ENCODE measurements around the gene ZNF165.
A peak's percentile ranks its signal among the peaks of the same experiment; 100 is the strongest.
"Not testable (repeated sequence)": the region's sequence is repeated elsewhere in the genome, so short reads cannot be mapped to it uniquely, and the experiment has no call there.

ZNF165 gene

DNA sequence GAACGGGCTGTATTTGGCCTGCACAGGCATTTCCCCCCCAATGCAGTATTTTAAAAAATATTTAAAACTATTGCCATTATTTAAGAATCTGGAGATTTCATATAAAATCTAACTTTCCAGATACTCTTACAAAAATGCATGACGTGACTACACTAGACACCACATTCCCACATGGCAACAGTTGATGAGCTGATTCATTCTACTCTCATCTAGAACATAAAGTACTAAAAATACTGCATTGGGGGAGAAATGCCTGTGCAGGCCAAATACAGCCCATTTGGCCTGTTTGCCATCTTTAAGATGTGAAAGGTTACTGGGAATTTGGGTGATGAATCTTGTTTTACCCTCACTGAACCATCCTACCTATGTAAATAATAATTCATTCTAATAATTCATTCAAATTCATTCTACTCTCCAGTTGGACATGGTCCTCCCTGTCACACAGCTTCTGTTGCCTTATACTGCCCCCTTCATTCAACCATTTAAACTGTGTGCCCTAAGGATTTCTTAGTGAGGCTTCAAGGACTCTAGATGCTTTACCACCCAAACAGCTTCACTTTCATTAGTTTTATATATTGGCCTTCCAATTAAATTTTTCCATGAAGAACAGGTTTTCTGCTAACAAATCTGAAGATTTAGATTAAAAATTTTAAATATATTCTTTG, 37.1 kb downstream of the ZNF165 start:
- no peak for DNase-seq (ENCODE audit: low read depth, low spot score)
- H3K4me3 ChIP-seq (ENCODE audit: low read length): no peak overlapping the region

DNA sequence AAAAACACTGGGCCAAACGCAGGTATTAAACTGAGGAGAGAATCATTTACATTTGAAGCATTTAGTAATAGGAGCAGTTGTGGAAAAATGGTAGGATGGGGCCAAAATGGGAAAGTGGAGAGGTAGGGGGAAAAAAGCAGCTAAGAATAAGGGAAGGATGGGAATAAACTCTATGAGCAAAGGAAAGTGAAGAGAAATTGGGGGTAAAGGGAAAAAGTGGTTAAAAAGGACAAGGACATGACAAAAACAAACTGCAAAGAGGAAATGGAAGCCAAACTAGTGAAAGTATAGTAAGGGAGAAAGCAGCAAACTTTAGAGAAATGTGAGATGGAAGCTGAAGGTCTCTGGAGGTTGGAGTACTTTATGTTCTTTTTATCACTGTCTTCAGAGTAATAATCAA, 37.8 kb downstream of the ZNF165 start:
- no peak for DNase-seq (ENCODE audit: low read depth, low spot score)

DNA sequence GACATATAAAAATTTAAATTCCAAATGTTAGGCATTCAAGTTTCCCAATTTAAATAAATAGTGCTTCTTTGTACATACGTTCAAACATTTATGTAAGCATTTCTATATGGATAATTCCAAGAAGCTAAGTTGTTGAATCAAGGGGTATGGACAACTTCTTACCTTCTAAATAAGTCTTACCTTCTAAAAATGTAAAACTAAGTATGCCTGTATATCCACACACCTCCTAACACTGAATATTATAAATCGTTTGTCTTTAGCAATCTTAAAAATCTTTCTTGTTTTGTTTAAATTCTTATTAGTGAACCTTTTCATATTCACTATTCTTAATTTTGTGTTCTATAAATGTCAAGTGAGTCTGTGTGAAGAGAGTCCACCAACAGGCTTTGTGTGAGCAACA, 41.5 kb downstream of the ZNF165 start:
- DNase-seq (ENCODE audit: low read depth, low spot score): no peak
- H3K4me3 ChIP-seq (ENCODE audit: low read length): no peak overlapping the region

More for the DNA sequence above, 37.8 kb downstream of the ZNF165 start:
- no peak overlapping the region for H3K4me3 ChIP-seq (ENCODE audit: low read length)

DNA sequence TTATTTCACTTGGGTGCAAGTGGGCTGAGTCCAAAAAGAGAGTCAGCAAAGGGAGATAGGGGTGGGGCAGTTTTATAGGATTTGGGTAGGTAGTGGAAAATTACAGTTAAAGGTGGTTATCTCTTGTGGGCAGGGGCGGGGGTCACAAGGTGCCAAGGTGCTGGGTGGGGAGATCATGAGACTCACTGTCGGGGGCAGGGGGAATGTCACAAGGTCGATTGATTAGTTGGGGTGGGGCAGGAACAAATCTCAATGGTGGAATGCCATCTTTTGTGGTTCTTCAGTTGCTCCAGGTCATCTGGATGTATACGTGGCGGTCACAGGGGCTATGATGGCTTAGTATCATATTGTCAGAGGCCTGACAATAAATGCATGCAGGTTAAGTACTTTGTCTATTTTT, 41.9 kb downstream of the ZNF165 start:
- not testable (repeated sequence) for DNase-seq (ENCODE audit: low read depth, low spot score); H3K4me3 ChIP-seq (ENCODE audit: low read length)

GRCh38 chr6:28124350-28124970, 44.1 kb downstream of the ZNF165 start, which contains the start of gene ZSCAN16:
ZSCAN16 (plus strand) TSS chr6:28124609; CDS start chr6:28125444, 835 bp downstream.
- no peak within 1 kb of the TSS for H3K4me3 ChIP-seq (ENCODE audit: low read length)
- DNase-seq (ENCODE audit: low read depth, low spot score): no peak

DNA sequence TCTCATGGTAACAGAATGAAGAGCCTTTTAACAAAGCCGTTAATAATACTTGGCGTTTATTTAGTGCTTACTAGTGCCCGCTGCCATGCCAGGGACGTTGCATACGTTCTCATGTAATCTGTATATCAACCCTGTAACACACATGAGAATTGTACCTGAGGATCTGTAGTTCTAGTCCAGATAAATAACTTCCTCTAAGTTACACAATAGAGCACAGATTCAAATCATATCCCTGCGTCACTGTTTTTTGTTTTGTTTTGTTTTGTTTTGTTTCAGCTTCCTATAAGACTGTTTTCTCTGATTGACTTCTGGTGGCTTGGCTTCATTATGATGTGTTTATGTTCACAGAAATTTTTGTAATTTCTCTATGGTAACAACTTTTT, 44.6 kb downstream of the ZNF165 start:
- no peak for DNase-seq (ENCODE audit: low read depth, low spot score)
- H3K4me3 ChIP-seq (ENCODE audit: low read length): no peak overlapping the region

GRCh38 chr6:28125401-28125800, 45.0 kb downstream of the ZNF165 start:
- H3K4me3 ChIP-seq (ENCODE audit: low read length): no peak overlapping the region

GRCh38 chr6:28134015-28134414, 53.6 kb downstream of the ZNF165 start:
- DNase-seq (ENCODE audit: low read depth, low spot score): no peak
- H3K4me3 ChIP-seq (ENCODE audit: low read length): no peak overlapping the region

More at GRCh38 chr6:28125401-28125800, 45.0 kb downstream of the ZNF165 start:
- DNase-seq (ENCODE audit: low read depth, low spot score): no peak

- DNase-seq (ENCODE audit: low read depth, low spot score): no peak
- H3K4me3 ChIP-seq (ENCODE audit: low read length): no peak overlapping the region
These were observed 54.3 kb downstream of the ZNF165 start for GRCh38 chr6:28134716-28135115.

DNA sequence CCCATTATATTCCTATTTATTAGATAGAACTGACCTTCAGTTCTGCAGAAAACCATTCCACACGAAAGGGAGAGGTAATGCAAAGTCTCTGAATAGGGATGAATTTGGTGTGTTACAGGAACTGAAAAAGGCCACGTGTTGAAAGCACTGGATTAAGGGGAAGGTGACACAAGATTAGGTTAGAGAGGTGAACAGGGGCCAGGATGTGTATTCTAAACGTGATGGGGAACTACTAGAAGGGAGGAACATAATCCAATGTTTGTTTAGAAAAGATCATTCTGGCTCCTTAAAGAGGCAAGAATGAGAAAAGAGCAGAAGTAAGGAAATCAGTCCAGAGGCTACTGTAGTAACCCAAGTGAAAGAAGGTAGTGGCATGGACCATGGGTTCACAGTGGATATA, 55.0 kb downstream of the ZNF165 start:
- H3K4me3 ChIP-seq (ENCODE audit: low read length): peak overlapping the region; percentile 91
- DNase-seq (ENCODE audit: low read depth, low spot score): no peak

DNA sequence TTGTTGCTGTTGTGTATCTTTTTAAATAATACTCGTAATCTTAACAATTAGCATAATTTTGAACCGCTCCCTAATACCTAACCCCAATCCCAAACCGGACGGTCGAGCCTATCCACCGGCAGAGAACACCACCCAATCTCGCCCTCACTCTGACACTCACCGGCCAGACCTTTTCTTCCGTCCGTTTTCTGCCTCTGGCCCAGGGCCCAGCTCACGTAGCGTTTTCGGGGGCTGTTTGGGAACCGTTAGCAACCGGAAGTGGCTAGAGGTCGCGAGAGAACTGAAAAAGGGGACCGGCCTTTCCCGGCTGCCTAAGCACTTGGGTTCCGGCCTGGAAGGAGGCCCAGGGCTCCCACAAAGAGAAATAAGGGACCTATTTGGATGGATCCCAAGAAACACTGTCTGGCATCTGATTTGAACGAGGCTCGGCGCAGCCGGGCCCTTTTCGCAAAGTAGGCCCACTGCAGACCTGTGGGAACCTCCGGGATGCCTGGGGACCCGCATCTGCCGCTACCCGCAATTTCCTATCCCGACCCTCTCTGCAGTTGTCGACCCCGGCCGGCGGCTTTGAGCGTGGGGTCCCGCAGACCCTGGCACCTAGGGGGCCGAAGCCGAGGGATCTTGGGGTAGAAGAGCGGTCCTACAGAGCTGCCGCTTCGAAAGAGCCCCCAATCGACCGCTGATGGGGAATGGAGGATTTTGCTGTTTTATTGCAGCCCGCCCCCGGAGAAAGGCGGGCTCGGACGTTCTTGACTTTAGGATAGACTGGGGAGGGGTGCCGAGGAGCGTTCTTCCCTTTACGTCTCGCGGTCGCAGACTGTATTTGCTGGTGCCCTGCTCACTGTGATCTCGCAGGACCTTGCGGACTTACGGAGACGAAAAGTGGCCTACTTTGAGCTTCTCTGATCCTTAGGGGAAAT, 56.5 kb downstream of the ZNF165 start:
- H3K4me3 ChIP-seq (ENCODE audit: low read length): peak overlapping the region; percentile 91
- DNase-seq (ENCODE audit: low read depth, low spot score): peak; percentile 86

- DNase-seq (ENCODE audit: low read depth, low spot score): no peak
These were observed 57.2 kb downstream of the ZNF165 start for GRCh38 chr6:28137505-28137981.

More at GRCh38 chr6:28137505-28137981, 57.2 kb downstream of the ZNF165 start:
- peak overlapping the region; percentile 91 for H3K4me3 ChIP-seq (ENCODE audit: low read length)

Measured in Jurkat, Clone E6-1 (cell line).